Measurements from ENCODE around the gene TBC1D24. TPM values are rescaled to one million over a fixed set of nuclear protein-coding genes. Genes with fewer than 3 reads are reported as not detected.

The TBC1D24 gene
- total and polyA plus RNA-seq, 2 experiments from 2014 or later = 5.4 to 21.0 TPM

DNA sequence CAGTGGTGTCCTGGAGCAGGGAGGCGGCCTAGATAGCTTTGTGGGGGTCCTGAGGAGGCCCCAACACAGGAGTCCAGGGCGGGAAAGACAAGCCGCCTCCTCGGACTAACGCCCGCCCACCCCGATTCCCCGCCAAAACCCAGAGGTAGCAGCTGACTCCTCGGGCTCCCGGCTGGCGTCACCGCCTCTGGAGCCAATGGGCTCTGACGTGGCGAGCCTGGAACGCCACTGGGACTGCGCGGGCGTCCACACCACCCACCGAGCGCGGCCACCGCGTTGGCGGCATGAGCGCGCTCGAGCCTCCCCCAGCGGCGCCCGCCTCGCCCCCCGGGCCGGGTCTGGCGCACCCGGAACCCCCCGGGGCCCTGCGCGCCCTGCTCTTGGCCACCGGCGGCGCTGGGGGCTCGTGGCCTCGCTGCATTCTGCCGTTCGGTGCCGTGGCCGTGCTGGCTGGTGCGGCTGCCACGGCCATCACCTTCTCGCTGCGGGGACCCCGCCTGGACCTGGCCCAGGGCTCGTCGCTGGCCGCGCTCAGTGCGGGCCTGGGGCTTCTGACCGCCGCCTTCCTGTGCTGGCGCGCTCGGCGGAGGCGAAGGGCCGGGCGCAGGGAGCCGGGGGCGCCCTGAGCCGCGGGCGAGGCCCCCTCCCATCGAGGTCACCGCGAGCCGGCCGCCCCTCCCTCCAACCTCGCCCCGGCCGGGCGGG is 7.2 kb upstream of the TBC1D24 start:
- Mint-ChIP-seq H3K36me3 (ENCODE audit: low read depth) (peaks cover 10% of the 10 kb centered on the region), H3K9me3 (no peaks in the 10 kb centered on the region), H3K27ac (no peak overlapping the region), H3K27me3 (ENCODE audit: insufficient read depth, low read depth, poor library complexity) (peaks cover 41% of the 10 kb centered on the region), H3K4me1 (peaks cover 12% of the 10 kb centered on the region), H3K4me3 (peak overlapping the region; percentile 69)
- peaks cover 21% of the 10 kb centered on the region for H3F3A ChIP-seq (replicated peaks; ENCODE audit: low read depth)
- no peaks in the 10 kb centered on the region for H3K36me3 ChIP-seq (ENCODE audit: insufficient read depth)
- peak overlapping the region; percentile 95 for H3K4me2 ChIP-seq
- H3K27me3 ChIP-seq (ENCODE audit: insufficient read depth) = peaks cover 48% of the 10 kb centered on the region
- ATAC-seq (peak; percentile 41), DNase-seq (ENCODE audit: low spot score) (peak; percentile 83)
- H3K4me3 ChIP-seq = peak overlapping the region; percentile 71
- H3K27ac ChIP-seq (ENCODE audit: low read depth) = no peak overlapping the region
- peaks cover 15% of the 10 kb centered on the region for H3K4me1 ChIP-seq (ENCODE audit: insufficient read depth)
- no peak overlapping the region for H2AFZ ChIP-seq
- H4K20me1 ChIP-seq (replicated peaks; ENCODE audit: insufficient read depth) = no peaks in the 10 kb centered on the region; the same call in 1 of the 2 replicates
- TF ChIP-seq STAT1 (IDR thresholded peaks at IDR 0.05; ENCODE audit: unreplicated experiment) = no peak
- TF ChIP-seq POLR2AphosphoS5 (IDR thresholded peaks at IDR 0.05; ENCODE audit: low read depth) = peak; percentile 50
- TF ChIP-seq, protein P1, sequence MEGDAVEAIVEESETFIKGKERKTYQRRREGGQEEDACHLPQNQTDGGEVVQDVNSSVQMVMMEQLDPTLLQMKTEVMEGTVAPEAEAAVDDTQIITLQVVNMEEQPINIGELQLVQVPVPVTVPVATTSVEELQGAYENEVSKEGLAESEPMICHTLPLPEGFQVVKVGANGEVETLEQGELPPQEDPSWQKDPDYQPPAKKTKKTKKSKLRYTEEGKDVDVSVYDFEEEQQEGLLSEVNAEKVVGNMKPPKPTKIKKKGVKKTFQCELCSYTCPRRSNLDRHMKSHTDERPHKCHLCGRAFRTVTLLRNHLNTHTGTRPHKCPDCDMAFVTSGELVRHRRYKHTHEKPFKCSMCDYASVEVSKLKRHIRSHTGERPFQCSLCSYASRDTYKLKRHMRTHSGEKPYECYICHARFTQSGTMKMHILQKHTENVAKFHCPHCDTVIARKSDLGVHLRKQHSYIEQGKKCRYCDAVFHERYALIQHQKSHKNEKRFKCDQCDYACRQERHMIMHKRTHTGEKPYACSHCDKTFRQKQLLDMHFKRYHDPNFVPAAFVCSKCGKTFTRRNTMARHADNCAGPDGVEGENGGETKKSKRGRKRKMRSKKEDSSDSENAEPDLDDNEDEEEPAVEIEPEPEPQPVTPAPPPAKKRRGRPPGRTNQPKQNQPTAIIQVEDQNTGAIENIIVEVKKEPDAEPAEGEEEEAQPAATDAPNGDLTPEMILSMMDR (conservative IDR thresholded peaks at IDR 0.05; ENCODE audit: low read depth in 2 of 2) = no peak
- peak; percentile 73 for TF ChIP-seq CREB1 (CRISPR knock-in tag; IDR thresholded peaks at IDR 0.05; ENCODE audit: low read depth)
- TF ChIP-seq JUNB (IDR thresholded peaks at IDR 0.05; ENCODE audit: unreplicated experiment) = no peak
- no peak for TF ChIP-seq EZH2 (IDR thresholded peaks at IDR 0.05; ENCODE audit: low read depth, unreplicated experiment)
- no peaks in the 10 kb centered on the region for H3K9me2 ChIP-seq (ENCODE audit: insufficient read depth)
- H3K79me2 ChIP-seq (replicated peaks; ENCODE audit: insufficient read depth) = no peaks in the 10 kb centered on the region

DNA sequence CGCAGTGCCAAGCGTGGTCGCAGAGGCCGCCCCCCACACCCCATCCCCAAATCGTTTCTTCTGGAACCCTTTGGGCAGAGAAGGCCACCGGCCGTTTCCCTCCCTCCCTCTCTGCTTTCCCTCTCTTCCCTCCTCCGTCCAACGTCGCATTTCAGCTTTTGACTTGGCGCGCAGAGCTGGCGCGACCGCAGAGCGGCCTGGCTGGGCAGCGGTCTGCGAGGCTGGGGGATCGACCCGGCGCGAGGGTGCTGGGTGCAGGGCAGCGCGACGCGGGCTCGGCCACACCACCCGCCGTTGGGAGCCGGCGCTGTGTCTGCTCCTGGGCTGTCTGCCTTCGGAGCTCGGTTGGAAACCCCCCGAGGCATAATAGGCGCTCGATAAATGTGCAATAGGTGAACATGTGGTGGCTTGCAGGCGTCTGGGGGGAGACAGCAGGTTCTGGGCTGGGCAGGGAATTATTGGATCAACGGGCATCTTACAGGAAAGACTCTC is 6.6 kb upstream of the TBC1D24 start:
- no peaks in the 10 kb centered on the region; the same call in 1 of the 2 replicates for H4K20me1 ChIP-seq (replicated peaks; ENCODE audit: insufficient read depth)
- H3K27ac ChIP-seq (ENCODE audit: low read depth) = no peak overlapping the region
- Mint-ChIP-seq H3K4me3 (peak overlapping the region; percentile 69), H3K27me3 (ENCODE audit: insufficient read depth, low read depth, poor library complexity) (peaks cover 47% of the 10 kb centered on the region), H3K27ac (no peak overlapping the region), H3K36me3 (ENCODE audit: low read depth) (peaks cover 7% of the 10 kb centered on the region), H3K9me3 (no peaks in the 10 kb centered on the region), H3K4me1 (peaks cover 16% of the 10 kb centered on the region)
- H3F3A ChIP-seq (replicated peaks; ENCODE audit: low read depth) = peaks cover 27% of the 10 kb centered on the region
- H3K4me3 ChIP-seq = peak overlapping the region; percentile 71
- H3K79me2 ChIP-seq (replicated peaks; ENCODE audit: insufficient read depth) = no peaks in the 10 kb centered on the region
- H3K4me2 ChIP-seq = peak overlapping the region; percentile 95
- peak; percentile 72 for TF ChIP-seq EZH2 (IDR thresholded peaks at IDR 0.05; ENCODE audit: low read depth, unreplicated experiment)
- no peak for TF ChIP-seq ZNF331 (CRISPR knock-in tag; IDR thresholded peaks at IDR 0.05; ENCODE audit: low read depth)
- no peaks in the 10 kb centered on the region for H3K36me3 ChIP-seq (ENCODE audit: insufficient read depth)
- H3K27me3 ChIP-seq (ENCODE audit: insufficient read depth) = peaks cover 54% of the 10 kb centered on the region
- H3K9me2 ChIP-seq (ENCODE audit: insufficient read depth) = no peaks in the 10 kb centered on the region
- DNase-seq (ENCODE audit: low spot score) = peak; percentile 63
- H2AFZ ChIP-seq = peak overlapping the region; percentile 91
- H3K4me1 ChIP-seq (ENCODE audit: insufficient read depth) = peaks cover 15% of the 10 kb centered on the region
- ATAC-seq = peak; percentile 3
